Thyroid gland (tissue), 4 donors: Measurements from ENCODE around the gene SCYL1. TPM values are rescaled to one million over a fixed set of nuclear protein-coding genes. Genes with fewer than 3 reads are reported as not detected.

Source experiments
- DNase-seq, 2 donors: peaks; one replicate each; pipeline ENCODE4 v3.0.0-alpha.2; 2019
- H3K27ac ChIP-seq, 3 donors: fragments of 200-600 bp; sonication (generic); 1 replicate in 2 of 3; 2 replicates in 1 of 3; pipeline ENCODE4 v1.5.1; 2016 to 2019; ENCODE audit warnings: mild to moderate bottlenecking in 1 of 3, moderate library complexity in 1 of 3
- H3K27me3 ChIP-seq: fragments of 200-600 bp; sonication (generic); one replicate; pipeline ENCODE4 v1.5.1; 2019
- H3K36me3 ChIP-seq, 2 donors: fragments of 200-600 bp; sonication (generic); one replicate each; pipeline ENCODE4 v1.5.1; 2016 to 2019
- H3K4me1 ChIP-seq, 2 donors: fragments of 200-600 bp; sonication (generic); one replicate each; pipeline ENCODE4 v1.5.1; 2017 to 2019
- H3K4me3 ChIP-seq, 3 donors: fragments of 200-600 bp; sonication (generic); replicated peaks in 1 of 3; 1 replicate in 2 of 3; 2 replicates in 1 of 3; pipeline ENCODE4 v1.5.1; 2016; ENCODE audit warnings: mild to moderate bottlenecking in 1 of 3
- H3K9me3 ChIP-seq: fragments of 200-600 bp; sonication (generic); one replicate; pipeline ENCODE4 v1.5.1; 2017
- CTCF ChIP-seq, 6 experiments: fragments of 200-600 bp in 3 of 6; fragments of 450-650 bp in 3 of 6; sonication (generic) in 3 of 6; IDR thresholded peaks; one replicate each; pipeline ENCODE4 v1.5.1; 2016 to 2019; ENCODE audit warnings: antibody characterized with exemption in 6 of 6, mild to moderate bottlenecking in 2 of 6, inconsistent platforms in 1 of 6, moderate library complexity in 1 of 6
- POLR2A ChIP-seq, 2 donors: fragments of 450-650 bp; IDR thresholded peaks; one replicate each; pipeline ENCODE4 v1.6.1; 2017; ENCODE audit warnings: antibody characterized with exemption in 2 of 2, mild to moderate bottlenecking in 2 of 2, moderate library complexity in 1 of 2
- WGBS, 2 donors: methylation state at CpG; one replicate each; pipeline ENCODE4 v1.1.5; 2017; 5-methylcytosine and 5-hydroxymethylcytosine counted together
- intact Hi-C: fragments of 100-400 bp; cut with DNase I; formaldehyde crosslinking; loops from one replicate; pipeline ENCODE4 v1.15.1; 2023
- total RNA-seq, 4 donors: library from RNA; depleted of rRNA; stranded (reverse); fragments of >200 nt; gene quantifications; one replicate each; pipeline ENCODE4 v1.2.3, GENCODE V29; 2016

Gene SCYL1
- total RNA-seq, 4 donors from 2014 or later: 99.8 to 122 (median 116) TPM

GRCh38 chr11:65552388-65552951, 27.6 kb downstream of the SCYL1 start:
- no peak for TF ChIP-seq POLR2A (IDR thresholded peaks at IDR 0.05)
- TF ChIP-seq CTCF (IDR thresholded peaks at IDR 0.05): no peak
- Histone ChIP-seq H3K4me1 (peaks cover 22 to 63% of the 10 kb centered on the region in 2 donors), H3K9me3 (no peaks in the 10 kb centered on the region), H3K27ac (no peak overlapping the region), H3K4me3 (no peak overlapping the region), H3K36me3 (no peaks in the 10 kb centered on the region), H3K27me3 (no peaks in the 10 kb centered on the region)
- DNase-seq: no peak
- WGBS, 2 donors: 84 to 88% methylated on average over 6 to 9 of the region's 9 CpGs
- intact Hi-C loops: no loop called here

GRCh38 chr11:65553301-65554001, 28.6 kb downstream of the SCYL1 start:
- H3K27ac ChIP-seq: no peak overlapping the region
- H3K36me3 ChIP-seq: no peaks in the 10 kb centered on the region
- no peak for DNase-seq
- H3K9me3 ChIP-seq: no peaks in the 10 kb centered on the region
- peaks cover 24 to 60% of the 10 kb centered on the region in 2 donors for H3K4me1 ChIP-seq
- TF ChIP-seq POLR2A (IDR thresholded peaks at IDR 0.05): no peak
- no peak for TF ChIP-seq CTCF (IDR thresholded peaks at IDR 0.05)
- H3K27me3 ChIP-seq: no peaks in the 10 kb centered on the region
- WGBS, 2 donors: 69 to 75% methylated on average over 14 to 36 of the region's 37 CpGs
- H3K4me3 ChIP-seq: no peak overlapping the region
- intact Hi-C loops: no loop called here

- no peaks in the 10 kb centered on the region for H3K36me3 ChIP-seq
- no peak for DNase-seq
- intact Hi-C loops: no loop called here
- H3K4me1 ChIP-seq: peaks cover 31 to 60% of the 10 kb centered on the region in 2 donors
- H3K27ac ChIP-seq: no peak overlapping the region
- TF ChIP-seq CTCF (IDR thresholded peaks at IDR 0.05) (no peak), POLR2A (IDR thresholded peaks at IDR 0.05) (no peak)
- 85 to 97% methylated on average over 10 to 18 of the region's 27 CpGs for WGBS, 2 donors
- H3K27me3 ChIP-seq: no peaks in the 10 kb centered on the region
- no peaks in the 10 kb centered on the region for H3K9me3 ChIP-seq
- H3K4me3 ChIP-seq: no peak overlapping the region
These were observed 29.4 kb downstream of the SCYL1 start for GRCh38 chr11:65554057-65554818.

GRCh38 chr11:65554842-65555430, 30.1 kb downstream of the SCYL1 start:
- no peak for TF ChIP-seq CTCF (IDR thresholded peaks at IDR 0.05)
- TF ChIP-seq POLR2A (IDR thresholded peaks at IDR 0.05): no peak
- H3K36me3 ChIP-seq: no peaks in the 10 kb centered on the region
- H3K27ac ChIP-seq: peak overlapping the region in 2 of 3 donors; percentile 94 to 97
- no peak for DNase-seq
- H3K9me3 ChIP-seq: no peaks in the 10 kb centered on the region
- 70 to 93% methylated on average over 4 of the region's 4 CpGs for WGBS, 2 donors
- H3K4me1 ChIP-seq: peaks cover 38 to 66% of the 10 kb centered on the region in 2 donors
- H3K27me3 ChIP-seq: no peaks in the 10 kb centered on the region
- H3K4me3 ChIP-seq: no peak overlapping the region
- intact Hi-C loops: no loop called here
